Measurements from ENCODE around the gene ATP6V0A1. TPM values are rescaled to one million over a fixed set of nuclear protein-coding genes. Genes with fewer than 3 reads are reported as not detected.

ATP6V0A1 gene
- total RNA-seq, 2 donors from 2014 or later, result 63.2 to 95.6 TPM

GRCh38 chr17:42560246-42560645 lies 101.6 kb downstream of the ATP6V0A1 start:
- Histone ChIP-seq H3K36me3 (peaks cover 11% of the 10 kb centered on the region), H3K4me1 (ENCODE audit: control insufficient read depth in 1 of 2, low read depth in 2 of 2) (peaks cover 27 to 36% of the 10 kb centered on the region in 2 donors), H3K9me3 (no peaks in the 10 kb centered on the region), H3K27ac (no peak overlapping the region), H3K4me3 (no peak overlapping the region), H3K27me3 (replicated peaks; ENCODE audit: insufficient read depth) (no peaks in the 10 kb centered on the region)
- ATAC-seq (ENCODE audit: insufficient number of reproducible peaks, low FRiP score, low read depth) (no peak), DNase-seq (ENCODE audit: low spot score) (no peak)
- no peak for TF ChIP-seq CTCF (IDR thresholded peaks at IDR 0.05)

GRCh38 chr17:42561897-42562387 lies 103.3 kb downstream of the ATP6V0A1 start, which contains the start of gene COASY:
Gene COASY (plus strand): TSS chr17:42562148. CDS start chr17:42562623, 475 bp downstream.
- H3K27me3 ChIP-seq (replicated peaks; ENCODE audit: insufficient read depth), result no peaks in the 10 kb centered on the region
- no peak for TF ChIP-seq CTCF (IDR thresholded peaks at IDR 0.05)
- H3K4me3 ChIP-seq, result peak within 1 kb of the TSS; percentile 79
- H3K9me3 ChIP-seq, result no peaks in the 10 kb centered on the region
- H3K4me1 ChIP-seq (ENCODE audit: control insufficient read depth in 1 of 2, low read depth in 2 of 2), result peaks cover 22 to 38% of the 10 kb centered on the region in 2 donors
- H3K27ac ChIP-seq, result peak within 1 kb of the TSS; percentile 72 to 85
- peaks cover 18% of the 10 kb centered on the region for H3K36me3 ChIP-seq
- peak; percentile 89 for DNase-seq (ENCODE audit: low spot score)
- peak; percentile 75 for ATAC-seq (ENCODE audit: insufficient number of reproducible peaks, low FRiP score, low read depth)

- H3K4me1 ChIP-seq (ENCODE audit: control insufficient read depth in 1 of 2, low read depth in 2 of 2), result peaks cover 22 to 41% of the 10 kb centered on the region in 2 donors
- DNase-seq (ENCODE audit: low spot score) (no peak), ATAC-seq (ENCODE audit: insufficient number of reproducible peaks, low FRiP score, low read depth) (peak; percentile 11)
- H3K27ac ChIP-seq, result peak overlapping the region; percentile 72 to 85
- no peaks in the 10 kb centered on the region for H3K27me3 ChIP-seq (replicated peaks; ENCODE audit: insufficient read depth)
- H3K4me3 ChIP-seq, result peak overlapping the region; percentile 79
- TF ChIP-seq CTCF (IDR thresholded peaks at IDR 0.05), result no peak
- peaks cover 18% of the 10 kb centered on the region for H3K36me3 ChIP-seq
- H3K9me3 ChIP-seq, result no peaks in the 10 kb centered on the region
These were observed 103.9 kb downstream of the ATP6V0A1 start for GRCh38 chr17:42562388-42563142.

GRCh38 chr17:42563143-42563509 lies 104.4 kb downstream of the ATP6V0A1 start:
- Histone ChIP-seq H3K4me3 (peak overlapping the region; percentile 79), H3K4me1 (ENCODE audit: control insufficient read depth in 1 of 2, low read depth in 2 of 2) (peaks cover 28 to 47% of the 10 kb centered on the region in 2 donors), H3K36me3 (peaks cover 18% of the 10 kb centered on the region), H3K27me3 (replicated peaks; ENCODE audit: insufficient read depth) (no peaks in the 10 kb centered on the region), H3K27ac (no peak overlapping the region), H3K9me3 (no peaks in the 10 kb centered on the region)
- ATAC-seq (ENCODE audit: insufficient number of reproducible peaks, low FRiP score, low read depth), result no peak
- no peak for TF ChIP-seq CTCF (IDR thresholded peaks at IDR 0.05)
- DNase-seq (ENCODE audit: low spot score), result no peak

- Histone ChIP-seq H3K4me1 (ENCODE audit: control insufficient read depth in 1 of 2, low read depth in 2 of 2) (peaks cover 30 to 51% of the 10 kb centered on the region in 2 donors), H3K9me3 (no peaks in the 10 kb centered on the region), H3K4me3 (peak overlapping the region; percentile 79), H3K27me3 (replicated peaks; ENCODE audit: insufficient read depth) (no peaks in the 10 kb centered on the region), H3K36me3 (peaks cover 20% of the 10 kb centered on the region), H3K27ac (no peak overlapping the region)
- ATAC-seq (ENCODE audit: insufficient number of reproducible peaks, low FRiP score, low read depth), result no peak
- no peak for TF ChIP-seq CTCF (IDR thresholded peaks at IDR 0.05)
- DNase-seq (ENCODE audit: low spot score), result no peak
These were observed 104.9 kb downstream of the ATP6V0A1 start for GRCh38 chr17:42563543-42563942.

Data from thoracic aorta (tissue), 2 donors.